Esophagus muscularis mucosa (tissue), 4 donors: ENCODE data around the gene PRSS33. TPM values are rescaled to one million over a fixed set of nuclear protein-coding genes. Genes with fewer than 3 reads are reported as not detected.

Experiments
- DNase-seq: peaks from one replicate; pipeline ENCODE4 v3.0.0-alpha.2; 2017; ENCODE audit errors: extremely low spot score
- H3K27ac ChIP-seq, 4 donors: fragments of 200-600 bp; sonication (generic); replicated peaks in 1 of 4; 1 replicate in 3 of 4; 2 replicates in 1 of 4; pipeline ENCODE4 v1.5.1; 2016 to 2019; ENCODE audit warnings: mild to moderate bottlenecking in 1 of 4
- H3K27me3 ChIP-seq, 4 donors: fragments of 200-600 bp; sonication (generic); one replicate each; pipeline versions ENCODE4 v1.5.1 to v1.6.0; 2016 to 2019
- H3K36me3 ChIP-seq, 4 donors: fragments of 200-600 bp; sonication (generic); one replicate each; pipeline ENCODE4 v1.5.1; 2016 to 2019
- H3K4me1 ChIP-seq, 4 donors: fragments of 200-600 bp; sonication (generic); one replicate each; pipeline ENCODE4 v1.5.1; 2016 to 2019
- H3K4me3 ChIP-seq, 4 donors: fragments of 200-600 bp; sonication (generic); 1 replicate in 2 of 4; 2 replicates in 2 of 4; pipeline ENCODE4 v1.5.1; 2016 to 2019; ENCODE audit warnings: mild to moderate bottlenecking in 4 of 4, moderate library complexity in 1 of 4
- H3K9me3 ChIP-seq, 4 donors: fragments of 200-600 bp; sonication (generic); 1 replicate in 3 of 4; 2 replicates in 1 of 4; pipeline ENCODE4 v1.5.1; 2016 to 2019
- EP300 ChIP-seq: sonication (generic); formaldehyde crosslinking; IDR thresholded peaks from one replicate; pipeline ENCODE4 v1.6.1; 2017; ENCODE audit warnings: antibody characterized with exemption
- POLR2A ChIP-seq: fragments of 450-650 bp; IDR thresholded peaks from one replicate; pipeline ENCODE4 v1.6.1; 2017; ENCODE audit warnings: antibody characterized with exemption, moderate library complexity, mild to moderate bottlenecking, low read depth
- POLR2AphosphoS5 ChIP-seq, 2 donors: sonication (generic); formaldehyde crosslinking; IDR thresholded peaks; one replicate each; pipeline ENCODE4 v1.6.1; 2017; ENCODE audit warnings: antibody characterized with exemption in 2 of 2
- WGBS: methylation state at CpG from one replicate; pipeline ENCODE4 v1.1.5; 2018; 5-methylcytosine and 5-hydroxymethylcytosine counted together
- intact Hi-C: fragments of 100-400 bp; cut with DNase I; formaldehyde crosslinking; loops from one replicate; pipeline ENCODE4 v1.15.1; 2023
- total RNA-seq, 4 donors: library from RNA; depleted of rRNA; stranded (reverse); fragments of >200 nt; gene quantifications; one replicate each; pipeline versions ENCODE4 v1.1.0 to v1.2.1, GENCODE V29; 2016
- TF ChIP-seq, protein P1 (sequence below), 3 experiments: fragments of 200-600 bp in 2 of 3; fragments of 450-650 bp in 1 of 3; sonication (generic) in 2 of 3; IDR thresholded peaks; one replicate each; pipeline ENCODE4 v1.5.1; 2017 to 2019; ENCODE audit warnings: antibody characterized with exemption in 3 of 3, mild to moderate bottlenecking in 2 of 3, moderate library complexity in 1 of 3

Gene PRSS33
- total RNA-seq, 4 donors from 2014 or later: not detected

- DNase-seq: no peak
- Histone ChIP-seq H3K36me3 (no peaks in the 10 kb centered on the region), H3K27ac (no peak overlapping the region), H3K9me3 (no peaks in the 10 kb centered on the region), H3K4me3 (no peak overlapping the region), H3K27me3 (peaks cover 0 to 69% (median 0%) of the 10 kb centered on the region in 4 donors), H3K4me1 (peaks cover 0 to 11% (median 8%) of the 10 kb centered on the region in 4 donors)
- WGBS: 72% methylated on average over 15 of the region's 15 CpGs
- TF ChIP-seq POLR2AphosphoS5 (IDR thresholded peaks at IDR 0.05): no peak
- TF ChIP-seq EP300: no peak
- TF ChIP-seq, protein P1, sequence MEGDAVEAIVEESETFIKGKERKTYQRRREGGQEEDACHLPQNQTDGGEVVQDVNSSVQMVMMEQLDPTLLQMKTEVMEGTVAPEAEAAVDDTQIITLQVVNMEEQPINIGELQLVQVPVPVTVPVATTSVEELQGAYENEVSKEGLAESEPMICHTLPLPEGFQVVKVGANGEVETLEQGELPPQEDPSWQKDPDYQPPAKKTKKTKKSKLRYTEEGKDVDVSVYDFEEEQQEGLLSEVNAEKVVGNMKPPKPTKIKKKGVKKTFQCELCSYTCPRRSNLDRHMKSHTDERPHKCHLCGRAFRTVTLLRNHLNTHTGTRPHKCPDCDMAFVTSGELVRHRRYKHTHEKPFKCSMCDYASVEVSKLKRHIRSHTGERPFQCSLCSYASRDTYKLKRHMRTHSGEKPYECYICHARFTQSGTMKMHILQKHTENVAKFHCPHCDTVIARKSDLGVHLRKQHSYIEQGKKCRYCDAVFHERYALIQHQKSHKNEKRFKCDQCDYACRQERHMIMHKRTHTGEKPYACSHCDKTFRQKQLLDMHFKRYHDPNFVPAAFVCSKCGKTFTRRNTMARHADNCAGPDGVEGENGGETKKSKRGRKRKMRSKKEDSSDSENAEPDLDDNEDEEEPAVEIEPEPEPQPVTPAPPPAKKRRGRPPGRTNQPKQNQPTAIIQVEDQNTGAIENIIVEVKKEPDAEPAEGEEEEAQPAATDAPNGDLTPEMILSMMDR (IDR thresholded peaks at IDR 0.05): no peak
- TF ChIP-seq POLR2A: no peak
- intact Hi-C loops: no loop called here
These were observed 43.8 kb upstream of the PRSS33 start for GRCh38 chr16:2831203-2831602.

GRCh38 chr16:2830355-2830695 is 43.0 kb upstream of the PRSS33 start:
- intact Hi-C loops: no loop called here
- H3K27ac ChIP-seq: no peak overlapping the region
- no peaks in the 10 kb centered on the region for H3K9me3 ChIP-seq
- TF ChIP-seq, protein P1 (IDR thresholded peaks at IDR 0.05): no peak
- TF ChIP-seq POLR2AphosphoS5 (IDR thresholded peaks at IDR 0.05) (no peak), POLR2A (no peak), EP300 (no peak)
- H3K4me1 ChIP-seq: peaks cover 0 to 8% (median 0%) of the 10 kb centered on the region in 4 donors
- H3K36me3 ChIP-seq: no peaks in the 10 kb centered on the region
- H3K27me3 ChIP-seq: peaks cover 0 to 74% (median 0%) of the 10 kb centered on the region in 4 donors
- 100% methylated on average over 2 of the region's 5 CpGs for WGBS
- H3K4me3 ChIP-seq: no peak overlapping the region
- no peak for DNase-seq

GRCh38 chr16:2829501-2830354 is 42.4 kb upstream of the PRSS33 start, which contains the start of gene ZG16B:
TSS of gene ZG16B (plus strand) at chr16:2830303. CDS start at chr16:2830442, 139 bp downstream.
- Histone ChIP-seq H3K27ac (no peak within 1 kb of the TSS), H3K27me3 (peaks cover 0 to 77% (median 0%) of the 10 kb centered on the region in 4 donors), H3K9me3 (no peaks in the 10 kb centered on the region), H3K36me3 (no peaks in the 10 kb centered on the region), H3K4me3 (no peak within 1 kb of the TSS), H3K4me1 (peaks cover 0 to 8% (median 0%) of the 10 kb centered on the region in 4 donors)
- intact Hi-C loops: no loop called here
- no peak for DNase-seq
- WGBS: 51% methylated on average over 6 of the region's 32 CpGs
- TF ChIP-seq EP300 (no peak), POLR2AphosphoS5 (IDR thresholded peaks at IDR 0.05) (no peak), POLR2A (no peak)
- TF ChIP-seq, protein P1 (IDR thresholded peaks at IDR 0.05): no peak

- Histone ChIP-seq H3K27me3 (peaks cover 0 to 77% (median 0%) of the 10 kb centered on the region in 4 donors), H3K27ac (no peak overlapping the region), H3K4me1 (peaks cover 0 to 8% (median 0%) of the 10 kb centered on the region in 4 donors), H3K4me3 (no peak overlapping the region), H3K9me3 (no peaks in the 10 kb centered on the region), H3K36me3 (no peaks in the 10 kb centered on the region)
- intact Hi-C loops: no loop called here
- WGBS: 87% methylated on average over 17 of the region's 17 CpGs
- DNase-seq: no peak
- no peak for TF ChIP-seq POLR2A
- TF ChIP-seq, protein P1 (IDR thresholded peaks at IDR 0.05): no peak
- TF ChIP-seq POLR2AphosphoS5 (IDR thresholded peaks at IDR 0.05): no peak
- TF ChIP-seq EP300: no peak
These were observed 41.6 kb upstream of the PRSS33 start for GRCh38 chr16:2828876-2829430.
